GM23338 (cell line): ENCODE results near the gene CHSY1. TPM values are rescaled to one million over a fixed set of nuclear protein-coding genes. Genes with fewer than 3 reads are reported as not detected.

ENCODE experiments used
- ATAC-seq: fragments of 200-7000 bp; cut with Tn5 transposase; 3 replicates; pipeline ENCODE4 v1.9.1; 2020
- DNase-seq: peaks from one replicate; pipeline ENCODE4 v3.0.0-alpha.2; 2015; ENCODE audit warnings: low spot score
- H2AFZ ChIP-seq: fragments of 200-600 bp; sonication (generic); 2 replicates; pipeline ENCODE4 v1.8.0; 2016; ENCODE audit warnings: antibody characterized with exemption, mild to moderate bottlenecking, moderate library complexity
- H3F3A ChIP-seq: fragments of 200-600 bp; sonication (generic); replicated peaks from 2 replicates; pipeline ENCODE4 v1.8.0; 2017; ENCODE audit warnings: antibody characterized with exemption, mixed run types, low read depth
- H3K27ac ChIP-seq: fragments of 200-600 bp; sonication (generic); 2 replicates; pipeline ENCODE4 v1.6.1; 2016; ENCODE audit warnings: low read depth
- H3K27me3 ChIP-seq: fragments of 200-600 bp; sonication (generic); 2 replicates; pipeline ENCODE4 v1.8.0; 2016; ENCODE audit warnings: mild to moderate bottlenecking, mixed run types, moderate library complexity; ENCODE audit not compliant: insufficient read depth
- H3K36me3 ChIP-seq: fragments of 200-600 bp; sonication (generic); 2 replicates; pipeline ENCODE4 v1.8.0; 2016; ENCODE audit warnings: mild to moderate bottlenecking; ENCODE audit not compliant: insufficient read depth
- H3K4me1 ChIP-seq: fragments of 200-600 bp; sonication (generic); 2 replicates; pipeline ENCODE4 v1.8.0; 2016; ENCODE audit warnings: mild to moderate bottlenecking, moderate library complexity; ENCODE audit not compliant: insufficient read depth
- H3K4me2 ChIP-seq: fragments of 200-600 bp; sonication (generic); 2 replicates; pipeline ENCODE4 v1.7.1; 2017; ENCODE audit warnings: mixed run types
- H3K4me3 ChIP-seq: fragments of 200-600 bp; sonication (generic); 2 replicates; pipeline ENCODE4 v1.6.1; 2016; ENCODE audit warnings: mixed run types
- H3K79me2 ChIP-seq: fragments of 200-600 bp; sonication (generic); replicated peaks from 2 replicates; pipeline ENCODE4 v1.8.0; 2017; ENCODE audit warnings: mild to moderate bottlenecking; ENCODE audit not compliant: insufficient read depth
- H3K9me2 ChIP-seq: fragments of 200-600 bp; sonication (generic); 2 replicates; pipeline ENCODE4 v1.8.0; 2017; ENCODE audit not compliant: insufficient read depth
- H4K20me1 ChIP-seq: fragments of 200-600 bp; sonication (generic); replicated peaks from 2 replicates; pipeline ENCODE4 v1.8.0; 2017; ENCODE audit warnings: mild to moderate bottlenecking; ENCODE audit not compliant: insufficient read depth
- H3K27ac Mint-ChIP-seq: 2 replicates; pipeline ENCODE4 v1.8.0; 2020; ENCODE audit warnings: inconsistent platforms, mild to moderate bottlenecking, moderate library complexity, mixed read lengths
- H3K27me3 Mint-ChIP-seq: 3 replicates; pipeline ENCODE4 v1.8.0; 2022; ENCODE audit warnings: low read depth, mild to moderate bottlenecking, moderate library complexity, mixed read lengths, inconsistent platforms; ENCODE audit not compliant: insufficient read depth, poor library complexity
- H3K36me3 Mint-ChIP-seq: 3 replicates; pipeline ENCODE4 v1.8.0; 2021; ENCODE audit warnings: low read depth, mild to moderate bottlenecking, inconsistent platforms, moderate library complexity, mixed read lengths
- H3K4me1 Mint-ChIP-seq: 3 replicates; pipeline ENCODE4 v1.8.0; 2020; ENCODE audit warnings: mild to moderate bottlenecking, inconsistent platforms, mixed read lengths
- H3K4me3 Mint-ChIP-seq: 3 replicates; pipeline ENCODE4 v1.8.0; 2021; ENCODE audit warnings: moderate library complexity, mild to moderate bottlenecking, inconsistent platforms, mixed read lengths
- H3K9me3 Mint-ChIP-seq: 3 replicates; pipeline ENCODE4 v1.8.0; 2020; ENCODE audit warnings: moderate library complexity, mild to moderate bottlenecking, inconsistent platforms, mixed read lengths
- CREB1 ChIP-seq: fragments of 250-450 bp; sonication (Bioruptor Pico); IDR thresholded peaks from 2 replicates; pipeline ENCODE4 v1.5.0; 2020; ENCODE audit warnings: low read depth, mild to moderate bottlenecking, moderate library complexity
- POLR2AphosphoS5 ChIP-seq: IDR thresholded peaks from 2 replicates; pipeline ENCODE4 v1.6.1; 2016; ENCODE audit warnings: antibody characterized with exemption, low read depth
- STAT1 ChIP-seq: IDR thresholded peaks from one replicate; pipeline ENCODE4 v1.6.1; 2016; ENCODE audit warnings: antibody characterized with exemption; ENCODE audit not compliant: unreplicated experiment
- ZNF114 ChIP-seq: fragments of 250-450 bp; sonication (Bioruptor Pico); IDR thresholded peaks from 2 replicates; pipeline ENCODE4 v1.5.0; 2020; ENCODE audit warnings: mild to moderate bottlenecking, moderate library complexity
- ZNF331 ChIP-seq: fragments of 250-450 bp; sonication (Bioruptor Pico); IDR thresholded peaks from 2 replicates; pipeline ENCODE4 v1.5.0; 2020; ENCODE audit warnings: low read depth, mild to moderate bottlenecking, moderate library complexity
- ZNF462 ChIP-seq: fragments of 250-450 bp; sonication (Bioruptor Pico); IDR thresholded peaks from 2 replicates; pipeline ENCODE4 v1.5.0; 2020; ENCODE audit warnings: mild to moderate bottlenecking, moderate library complexity
- polyA plus RNA-seq: library from polyadenylated mRNA; unstranded; fragments of >200 nt; fragmentation: Nextera tagmentation; extraction: Ambion mirVana; gene quantifications from 2 replicates; pipeline ENCODE4 v1.2.1, GENCODE V29; 2016
- total RNA-seq: library from RNA; depleted of rRNA; stranded (reverse); fragments of >200 nt; shearing (Covaris generic); gene quantifications from 2 replicates; pipeline ENCODE4 v1.2.3, GENCODE V29; 2014
- TF ChIP-seq, protein P1 (sequence below): IDR thresholded peaks from one replicate; pipeline ENCODE4 v1.6.1; 2018; ENCODE audit warnings: antibody characterized with exemption; ENCODE audit not compliant: unreplicated experiment
- TF ChIP-seq, protein P2 (sequence below): IDR thresholded peaks from 2 replicates; pipeline ENCODE4 v1.6.1; 2016; ENCODE audit warnings: antibody characterized with exemption

The CHSY1 gene
- total and polyA plus RNA-seq, 2 experiments from 2014 or later = 9.8 to 47.7 TPM

GRCh38 chr15:101273534-101273933 is 21.7 kb upstream of the CHSY1 start (continued):
- TF ChIP-seq ZNF462 (CRISPR knock-in tag) (no peak), POLR2AphosphoS5 (no peak), CREB1 (CRISPR knock-in tag) (no peak), STAT1 (no peak), ZNF331 (CRISPR knock-in tag) (no peak)
- TF ChIP-seq, protein P1, sequence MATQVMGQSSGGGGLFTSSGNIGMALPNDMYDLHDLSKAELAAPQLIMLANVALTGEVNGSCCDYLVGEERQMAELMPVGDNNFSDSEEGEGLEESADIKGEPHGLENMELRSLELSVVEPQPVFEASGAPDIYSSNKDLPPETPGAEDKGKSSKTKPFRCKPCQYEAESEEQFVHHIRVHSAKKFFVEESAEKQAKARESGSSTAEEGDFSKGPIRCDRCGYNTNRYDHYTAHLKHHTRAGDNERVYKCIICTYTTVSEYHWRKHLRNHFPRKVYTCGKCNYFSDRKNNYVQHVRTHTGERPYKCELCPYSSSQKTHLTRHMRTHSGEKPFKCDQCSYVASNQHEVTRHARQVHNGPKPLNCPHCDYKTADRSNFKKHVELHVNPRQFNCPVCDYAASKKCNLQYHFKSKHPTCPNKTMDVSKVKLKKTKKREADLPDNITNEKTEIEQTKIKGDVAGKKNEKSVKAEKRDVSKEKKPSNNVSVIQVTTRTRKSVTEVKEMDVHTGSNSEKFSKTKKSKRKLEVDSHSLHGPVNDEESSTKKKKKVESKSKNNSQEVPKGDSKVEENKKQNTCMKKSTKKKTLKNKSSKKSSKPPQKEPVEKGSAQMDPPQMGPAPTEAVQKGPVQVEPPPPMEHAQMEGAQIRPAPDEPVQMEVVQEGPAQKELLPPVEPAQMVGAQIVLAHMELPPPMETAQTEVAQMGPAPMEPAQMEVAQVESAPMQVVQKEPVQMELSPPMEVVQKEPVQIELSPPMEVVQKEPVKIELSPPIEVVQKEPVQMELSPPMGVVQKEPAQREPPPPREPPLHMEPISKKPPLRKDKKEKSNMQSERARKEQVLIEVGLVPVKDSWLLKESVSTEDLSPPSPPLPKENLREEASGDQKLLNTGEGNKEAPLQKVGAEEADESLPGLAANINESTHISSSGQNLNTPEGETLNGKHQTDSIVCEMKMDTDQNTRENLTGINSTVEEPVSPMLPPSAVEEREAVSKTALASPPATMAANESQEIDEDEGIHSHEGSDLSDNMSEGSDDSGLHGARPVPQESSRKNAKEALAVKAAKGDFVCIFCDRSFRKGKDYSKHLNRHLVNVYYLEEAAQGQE = no peak

- Mint-ChIP-seq H3K9me3 (no peaks in the 10 kb centered on the region), H3K27me3 (peaks cover 8% of the 10 kb centered on the region), H3K36me3 (peaks cover 61% of the 10 kb centered on the region), H3K4me1 (peaks cover 3% of the 10 kb centered on the region), H3K27ac (no peak overlapping the region), H3K4me3 (no peak overlapping the region)
- TF ChIP-seq POLR2AphosphoS5 (no peak), ZNF114 (CRISPR knock-in tag) (no peak)
- TF ChIP-seq, protein P2, sequence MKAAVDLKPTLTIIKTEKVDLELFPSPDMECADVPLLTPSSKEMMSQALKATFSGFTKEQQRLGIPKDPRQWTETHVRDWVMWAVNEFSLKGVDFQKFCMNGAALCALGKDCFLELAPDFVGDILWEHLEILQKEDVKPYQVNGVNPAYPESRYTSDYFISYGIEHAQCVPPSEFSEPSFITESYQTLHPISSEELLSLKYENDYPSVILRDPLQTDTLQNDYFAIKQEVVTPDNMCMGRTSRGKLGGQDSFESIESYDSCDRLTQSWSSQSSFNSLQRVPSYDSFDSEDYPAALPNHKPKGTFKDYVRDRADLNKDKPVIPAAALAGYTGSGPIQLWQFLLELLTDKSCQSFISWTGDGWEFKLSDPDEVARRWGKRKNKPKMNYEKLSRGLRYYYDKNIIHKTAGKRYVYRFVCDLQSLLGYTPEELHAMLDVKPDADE = no peak
- Histone ChIP-seq H2AFZ (no peak overlapping the region), H3K27ac (no peak overlapping the region), H3K4me2 (no peak overlapping the region), H3F3A (peaks cover 32% of the 10 kb centered on the region), H3K9me2 (no peaks in the 10 kb centered on the region), H3K4me3 (no peak overlapping the region), H4K20me1 (peaks cover 4% of the 10 kb centered on the region), H3K36me3 (peaks cover 46% of the 10 kb centered on the region), H3K27me3 (no peaks in the 10 kb centered on the region), H3K4me1 (peaks cover 8% of the 10 kb centered on the region), H3K79me2 (peaks cover 19% of the 10 kb centered on the region)
- no peak for ATAC-seq
- DNase-seq = no peak
Measured at GRCh38 chr15:101272584-101272983, 20.7 kb upstream of the CHSY1 start.
